Measurements from ENCODE around the gene CHMP5. TPM values are rescaled to one million over a fixed set of nuclear protein-coding genes. Genes with fewer than 3 reads are reported as not detected.

The CHMP5 gene
- total RNA-seq, 1 experiment from 2014 or later: 47.6 TPM

DNA sequence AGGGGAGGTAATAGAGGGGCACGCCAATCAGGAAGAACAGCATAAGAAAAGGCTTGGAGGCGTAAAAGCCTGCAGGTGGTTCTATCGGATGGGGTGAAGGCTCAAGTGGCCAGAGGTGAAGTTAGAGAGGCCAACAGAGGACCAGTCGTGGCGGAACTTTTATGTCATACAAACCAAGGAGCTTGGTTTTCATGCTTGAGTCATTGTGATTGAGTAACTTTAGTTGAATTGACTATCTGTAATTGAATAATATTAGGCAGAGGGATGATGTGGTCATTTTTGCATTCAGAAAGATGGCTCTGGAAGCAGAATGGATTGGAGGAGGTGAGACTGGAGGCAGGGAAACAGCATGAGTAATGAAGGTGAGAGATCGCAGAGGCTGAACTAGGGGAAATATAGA lies 32.0 kb upstream of the CHMP5 start:
- H3T11ph ChIP-seq (ENCODE audit: low read length): no peak overlapping the region
- no peak overlapping the region for H3K27ac Mint-ChIP-seq
- peaks cover 0 to 2% of the 10 kb centered on the region in 2 experiments; a peak in 1 of 5 replicates for H3K9me3 Mint-ChIP-seq
- WGBS (ENCODE audit: extremely low coverage, insufficient read length, low lambda C conversion rate): 100% methylated on average over 1 of the region's 6 CpGs
- no peak overlapping the region for H3K27ac ChIP-seq (ENCODE audit: insufficient read length, low read depth, low read length)
- H2AFZ ChIP-seq (ENCODE audit: low read length): no peak overlapping the region
- no peak overlapping the region for H2BK120ac ChIP-seq (ENCODE audit: low read depth, low read length, poor library complexity, severe bottlenecking)
- no peak overlapping the region for H3K56ac ChIP-seq (ENCODE audit: insufficient read length, low read depth, low read length)
- no peak for DNase-seq
- H4K20me1 ChIP-seq (ENCODE audit: control insufficient read depth, insufficient read depth, insufficient read length): no peaks in the 10 kb centered on the region
- H3K9me3 ChIP-seq (ENCODE audit: control insufficient read depth, low read depth, low read length): no peaks in the 10 kb centered on the region
- no peak overlapping the region for H3K4me2 ChIP-seq (ENCODE audit: insufficient read depth, insufficient read length, low read length)
- H3K4ac ChIP-seq (ENCODE audit: low read depth, low read length): no peak overlapping the region
- no peak overlapping the region for H2BK15ac ChIP-seq (ENCODE audit: low read depth, low read length)
- H3K79me1 ChIP-seq (ENCODE audit: insufficient read depth, low read depth, low read length, poor library complexity, severe bottlenecking): no peaks in the 10 kb centered on the region
- H3K14ac ChIP-seq (ENCODE audit: insufficient read depth, low read length): no peak overlapping the region
- H3K23me2 ChIP-seq (ENCODE audit: insufficient read length, low read depth, low read length, poor library complexity, severe bottlenecking): no peaks in the 10 kb centered on the region
- peaks cover 30% of the 10 kb centered on the region for H3K27me3 Mint-ChIP-seq (ENCODE audit: low read depth)
- TF ChIP-seq, protein P1, sequence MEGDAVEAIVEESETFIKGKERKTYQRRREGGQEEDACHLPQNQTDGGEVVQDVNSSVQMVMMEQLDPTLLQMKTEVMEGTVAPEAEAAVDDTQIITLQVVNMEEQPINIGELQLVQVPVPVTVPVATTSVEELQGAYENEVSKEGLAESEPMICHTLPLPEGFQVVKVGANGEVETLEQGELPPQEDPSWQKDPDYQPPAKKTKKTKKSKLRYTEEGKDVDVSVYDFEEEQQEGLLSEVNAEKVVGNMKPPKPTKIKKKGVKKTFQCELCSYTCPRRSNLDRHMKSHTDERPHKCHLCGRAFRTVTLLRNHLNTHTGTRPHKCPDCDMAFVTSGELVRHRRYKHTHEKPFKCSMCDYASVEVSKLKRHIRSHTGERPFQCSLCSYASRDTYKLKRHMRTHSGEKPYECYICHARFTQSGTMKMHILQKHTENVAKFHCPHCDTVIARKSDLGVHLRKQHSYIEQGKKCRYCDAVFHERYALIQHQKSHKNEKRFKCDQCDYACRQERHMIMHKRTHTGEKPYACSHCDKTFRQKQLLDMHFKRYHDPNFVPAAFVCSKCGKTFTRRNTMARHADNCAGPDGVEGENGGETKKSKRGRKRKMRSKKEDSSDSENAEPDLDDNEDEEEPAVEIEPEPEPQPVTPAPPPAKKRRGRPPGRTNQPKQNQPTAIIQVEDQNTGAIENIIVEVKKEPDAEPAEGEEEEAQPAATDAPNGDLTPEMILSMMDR (conservative IDR thresholded peaks at IDR 0.05): no peak
- no peak overlapping the region for H2BK20ac ChIP-seq (ENCODE audit: low read depth, low read length, poor library complexity, severe bottlenecking)
- no peak overlapping the region for H2AK5ac ChIP-seq (ENCODE audit: insufficient read length, low read length)
- no peak overlapping the region for H3K9ac ChIP-seq (ENCODE audit: extremely low read depth, insufficient read length, low read length)
- no peaks in the 10 kb centered on the region for H3K36me3 Mint-ChIP-seq (ENCODE audit: insufficient read depth in 1 of 3, low read depth in 3 of 3)
- no peak overlapping the region for H3K4me3 Mint-ChIP-seq
- no peak overlapping the region for H2BK5ac ChIP-seq (ENCODE audit: insufficient read length, low read length)
- H3K27me3 ChIP-seq (ENCODE audit: insufficient read depth, low read length): no peaks in the 10 kb centered on the region
- no peak overlapping the region for H3K23ac ChIP-seq (ENCODE audit: insufficient read length, low read depth, low read length)
- no peaks in the 10 kb centered on the region for H3K4me1 ChIP-seq (ENCODE audit: insufficient read depth, low read length)
- no peak overlapping the region for H4K8ac ChIP-seq (replicated peaks; ENCODE audit: insufficient read length, low read depth, low read length)
- H2BK12ac ChIP-seq (ENCODE audit: insufficient read length, low read depth, low read length): no peak overlapping the region
- H4K91ac ChIP-seq (ENCODE audit: insufficient read length, low read depth, low read length): no peak overlapping the region
- H4K5ac ChIP-seq (ENCODE audit: insufficient read length, low read depth, low read length): no peak overlapping the region
- no peak overlapping the region for H3K18ac ChIP-seq (ENCODE audit: insufficient read length, low read depth, low read length)
- H3K79me2 ChIP-seq (ENCODE audit: insufficient read depth, low read length): no peaks in the 10 kb centered on the region
- H3K4me1 Mint-ChIP-seq: peaks cover 0 to 7% of the 10 kb centered on the region in 2 experiments; a peak in 2 of 4 replicates

All from H9 (cell line).